Glutamatergic neuron (in vitro differentiated cells): ENCODE data around the gene RBFOX1. TPM values are rescaled to one million over a fixed set of nuclear protein-coding genes. Genes with fewer than 3 reads are reported as not detected.

ENCODE experiments used
- DNase-seq: peaks from one replicate; pipeline ENCODE4 v3.0.0; 2022
- H3K27ac Mint-ChIP-seq: one replicate; pipeline ENCODE4 v1.8.0; 2020; ENCODE audit warnings: mild to moderate bottlenecking, mixed read lengths, inconsistent platforms; ENCODE audit not compliant: unreplicated experiment
- H3K27me3 Mint-ChIP-seq: one replicate; pipeline ENCODE4 v1.8.0; 2020; ENCODE audit warnings: mild to moderate bottlenecking, moderate library complexity, mixed read lengths, inconsistent platforms; ENCODE audit not compliant: unreplicated experiment
- H3K36me3 Mint-ChIP-seq: one replicate; pipeline ENCODE4 v1.8.0; 2020; ENCODE audit warnings: mild to moderate bottlenecking, mixed read lengths, inconsistent platforms; ENCODE audit not compliant: unreplicated experiment
- H3K4me1 Mint-ChIP-seq: one replicate; pipeline ENCODE4 v1.8.0; 2020; ENCODE audit warnings: mild to moderate bottlenecking, low read depth, mixed read lengths, inconsistent platforms; ENCODE audit not compliant: unreplicated experiment
- H3K4me3 Mint-ChIP-seq: one replicate; pipeline ENCODE4 v1.8.0; 2020; ENCODE audit warnings: mild to moderate bottlenecking, mixed read lengths, inconsistent platforms; ENCODE audit not compliant: unreplicated experiment
- H3K9me3 Mint-ChIP-seq: one replicate; pipeline ENCODE4 v1.8.0; 2020; ENCODE audit warnings: mild to moderate bottlenecking, moderate library complexity, mixed read lengths, inconsistent platforms; ENCODE audit not compliant: unreplicated experiment
- CTCF ChIP-seq: fragments of 200-600 bp; sonication (generic); IDR thresholded peaks from one replicate; pipeline ENCODE4 v1.5.0; 2021; ENCODE audit not compliant: partially characterized antibody, unreplicated experiment
- total RNA-seq: library from RNA; stranded (reverse); fragmentation: NEBNext Ultra II Directional; extraction: Animal tissue kit (Norgen Biotek cat#: 25700); gene quantifications from one replicate; pipeline ENCODE4 v1.2.1, GENCODE V29; 2021; ENCODE audit not compliant: unreplicated experiment

Gene RBFOX1
- total RNA-seq, 1 donor from 2014 or later, result 30.5 TPM

GRCh38 chr16:7482032-7482431 is 149.4 kb downstream of the RBFOX1 start:
- no peak for TF ChIP-seq CTCF
- H3K4me3 Mint-ChIP-seq, result no peak overlapping the region
- peaks cover under 1% of the 10 kb centered on the region for H3K9me3 Mint-ChIP-seq
- no peak overlapping the region for H3K27ac Mint-ChIP-seq
- H3K36me3 Mint-ChIP-seq, result no peaks in the 10 kb centered on the region
- H3K4me1 Mint-ChIP-seq, result peaks cover 2% of the 10 kb centered on the region
- no peaks in the 10 kb centered on the region for H3K27me3 Mint-ChIP-seq
- DNase-seq, result no peak

DNA sequence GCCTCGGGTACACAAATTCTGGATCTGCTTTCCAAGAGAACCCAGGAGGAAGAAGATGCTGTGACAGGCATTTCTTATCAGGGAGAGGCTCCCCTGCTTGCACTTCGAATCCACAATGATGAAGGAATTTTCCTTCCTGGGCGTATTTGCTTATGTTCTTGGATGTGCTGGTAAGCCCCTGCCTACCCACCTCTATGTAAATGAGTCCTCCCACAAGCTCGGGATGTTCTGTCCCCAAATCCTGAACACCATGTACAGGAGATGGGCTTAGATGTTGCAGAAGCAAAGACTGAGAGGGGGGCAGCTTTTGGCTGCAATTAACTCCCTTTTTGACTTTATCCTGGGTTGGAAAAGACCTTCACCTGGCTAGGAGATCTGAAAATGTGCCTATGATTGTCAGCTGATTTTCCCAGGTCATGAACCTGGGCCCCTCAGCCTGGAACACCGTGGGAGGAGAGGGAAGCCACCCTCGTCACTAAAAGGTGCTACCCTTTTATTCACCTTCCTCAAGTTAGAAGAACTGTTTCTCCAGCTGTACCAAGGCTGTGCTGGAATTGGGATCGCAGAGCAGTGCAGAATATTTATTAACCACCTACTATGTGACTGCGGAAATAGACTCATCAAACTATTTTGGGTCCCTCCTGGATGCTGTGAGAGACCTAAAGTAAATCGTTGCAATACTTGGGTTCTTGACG is 150.1 kb downstream of the RBFOX1 start:
- no peaks in the 10 kb centered on the region for H3K36me3 Mint-ChIP-seq
- H3K27ac Mint-ChIP-seq, result no peak overlapping the region
- TF ChIP-seq CTCF, result no peak
- no peak for DNase-seq
- H3K9me3 Mint-ChIP-seq, result peaks cover 3% of the 10 kb centered on the region
- no peak overlapping the region for H3K4me3 Mint-ChIP-seq
- no peaks in the 10 kb centered on the region for H3K27me3 Mint-ChIP-seq
- H3K4me1 Mint-ChIP-seq, result peaks cover 2% of the 10 kb centered on the region

- Mint-ChIP-seq H3K36me3 (no peaks in the 10 kb centered on the region), H3K27ac (no peak overlapping the region), H3K9me3 (peaks cover 6% of the 10 kb centered on the region), H3K27me3 (peaks cover 2% of the 10 kb centered on the region), H3K4me1 (no peaks in the 10 kb centered on the region), H3K4me3 (no peak overlapping the region)
- TF ChIP-seq CTCF, result no peak
- no peak for DNase-seq
Observed at GRCh38 chr16:7487574-7488323, 155.1 kb downstream of the RBFOX1 start.

DNA sequence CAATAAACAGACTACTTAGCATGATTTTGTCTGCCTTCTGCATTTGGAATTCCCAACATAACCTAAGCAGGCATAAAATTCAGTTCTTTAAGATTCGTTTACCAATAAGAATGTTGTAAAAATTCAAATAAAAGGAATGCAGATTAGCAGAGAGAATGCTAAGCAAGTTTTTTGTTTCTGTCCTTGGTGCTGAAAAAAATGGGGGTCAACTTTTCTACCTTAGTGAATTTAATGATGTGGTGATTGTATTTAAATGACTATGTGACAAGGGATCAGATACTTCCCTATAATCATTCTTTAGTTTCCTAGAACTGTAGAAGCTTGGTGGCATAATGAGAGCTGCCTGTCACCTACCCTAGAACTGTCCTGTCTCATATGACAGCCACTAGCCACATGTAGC is 159.5 kb downstream of the RBFOX1 start:
- peaks cover 4% of the 10 kb centered on the region for H3K9me3 Mint-ChIP-seq
- no peak overlapping the region for H3K4me3 Mint-ChIP-seq
- no peaks in the 10 kb centered on the region for H3K4me1 Mint-ChIP-seq
- no peaks in the 10 kb centered on the region for H3K36me3 Mint-ChIP-seq
- no peak for DNase-seq
- H3K27me3 Mint-ChIP-seq, result peaks cover 2% of the 10 kb centered on the region
- TF ChIP-seq CTCF, result no peak
- no peak overlapping the region for H3K27ac Mint-ChIP-seq

- Mint-ChIP-seq H3K36me3 (no peaks in the 10 kb centered on the region), H3K9me3 (peaks cover 2% of the 10 kb centered on the region), H3K27ac (no peak overlapping the region), H3K4me3 (no peak overlapping the region), H3K4me1 (no peaks in the 10 kb centered on the region), H3K27me3 (peaks cover 2% of the 10 kb centered on the region)
- no peak for TF ChIP-seq CTCF
- DNase-seq, result no peak
Observed at GRCh38 chr16:7493133-7493532, 160.5 kb downstream of the RBFOX1 start.
